ENCODE data around the gene FGF9.

Gene FGF9

DNA sequence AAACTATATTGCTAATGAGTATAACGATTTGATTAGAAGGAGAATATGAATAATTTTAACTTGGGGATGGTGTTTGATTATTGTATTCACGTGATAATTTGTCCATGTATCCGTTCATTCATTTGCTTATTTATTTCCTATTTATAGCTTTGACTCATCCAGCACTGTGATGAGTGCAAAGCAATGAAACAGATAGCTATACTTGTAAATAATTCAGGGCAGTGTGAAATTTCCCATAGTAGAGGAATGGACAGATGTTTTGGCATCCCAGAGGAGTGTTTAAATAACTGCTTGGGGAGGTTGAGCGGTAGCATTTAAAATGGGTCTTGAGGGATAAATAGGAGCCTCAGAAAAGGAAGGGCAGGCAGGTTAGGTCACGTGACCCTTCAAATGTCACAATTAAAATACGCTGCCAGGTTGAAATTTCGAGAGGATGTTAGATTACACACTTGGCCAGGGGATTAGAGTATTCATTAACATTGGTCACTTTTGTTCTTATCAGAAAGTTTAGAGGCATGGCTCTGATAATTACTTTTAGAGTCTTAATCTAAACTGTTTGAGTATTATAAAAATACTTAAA is 14.7 kb downstream of the FGF9 start:
- Mint-ChIP-seq H3K4me1 (ENCODE audit: low read depth) (peaks cover 20% of the 10 kb centered on the region), H3K4me3 (no peak overlapping the region)

DNA sequence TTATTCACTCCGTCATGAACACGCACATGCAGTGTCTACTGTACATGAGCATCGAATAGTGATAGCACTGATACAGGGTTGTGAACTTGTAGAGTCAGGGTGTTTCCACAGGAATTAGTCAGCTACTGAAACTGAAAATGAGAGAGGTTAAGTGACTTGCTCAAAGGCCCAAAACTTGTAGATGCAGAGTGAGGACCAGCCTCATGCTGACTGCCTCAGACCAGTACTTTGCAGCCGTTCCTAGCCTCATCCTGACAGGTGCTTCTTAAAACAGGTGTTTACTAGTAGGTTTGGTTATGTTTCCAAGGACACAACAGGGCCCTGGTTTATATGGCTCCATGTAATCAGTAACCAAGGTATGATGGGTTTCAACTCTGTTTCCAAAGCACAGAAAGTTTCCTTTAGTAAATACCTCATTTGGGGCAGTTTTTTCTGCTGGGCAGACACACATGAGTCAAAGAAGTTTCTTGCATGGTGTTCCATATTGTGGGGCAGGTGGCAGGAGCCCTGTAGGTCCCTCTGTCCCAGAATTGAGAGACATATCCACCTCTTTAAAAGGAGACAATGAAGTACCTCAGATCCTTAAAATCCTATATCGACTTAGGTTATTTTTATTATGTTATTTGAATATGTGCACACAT is 16.0 kb downstream of the FGF9 start:
- Mint-ChIP-seq H3K9me3 (no peaks in the 10 kb centered on the region), H3K4me3 (no peak overlapping the region), H3K4me1 (ENCODE audit: low read depth) (peaks cover 20% of the 10 kb centered on the region), H3K27me3 (no peaks in the 10 kb centered on the region), H3K27ac (peak overlapping the region; percentile 66), H3K36me3 (ENCODE audit: low read depth) (peaks cover 3% of the 10 kb centered on the region)
- DNase-seq: no peak

More for the DNA sequence above, 14.7 kb downstream of the FGF9 start:
- no peak for DNase-seq
- Mint-ChIP-seq H3K27me3 (no peaks in the 10 kb centered on the region), H3K36me3 (ENCODE audit: low read depth) (peaks cover 4% of the 10 kb centered on the region), H3K27ac (no peak overlapping the region), H3K9me3 (no peaks in the 10 kb centered on the region)

GRCh38 chr13:21688056-21688455 is 17.2 kb downstream of the FGF9 start:
- Mint-ChIP-seq H3K4me1 (ENCODE audit: low read depth) (peaks cover 18% of the 10 kb centered on the region), H3K4me3 (no peak overlapping the region), H3K36me3 (ENCODE audit: low read depth) (no peaks in the 10 kb centered on the region), H3K9me3 (no peaks in the 10 kb centered on the region), H3K27me3 (no peaks in the 10 kb centered on the region), H3K27ac (no peak overlapping the region)
- DNase-seq: no peak

DNA sequence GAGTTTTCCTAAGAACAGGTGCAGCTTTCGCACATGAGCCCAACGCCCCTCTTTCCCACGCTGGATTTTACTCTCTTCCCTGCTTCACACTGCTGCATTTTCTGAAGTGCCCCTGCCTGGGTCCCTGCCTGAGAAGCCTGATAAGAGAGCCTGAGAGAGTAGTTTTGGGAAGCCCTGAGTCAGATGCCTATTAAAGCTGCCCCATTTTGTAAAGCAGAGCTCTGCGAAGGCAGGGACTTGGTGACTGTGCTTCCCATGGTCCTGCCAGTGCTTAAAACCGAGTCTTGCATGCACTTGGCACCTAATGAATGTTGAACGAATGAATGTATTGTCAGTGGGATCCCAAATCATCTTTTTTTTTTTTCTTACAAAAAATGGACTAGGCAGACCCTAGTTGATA is 18.2 kb downstream of the FGF9 start:
- Mint-ChIP-seq H3K27ac (no peak overlapping the region), H3K4me1 (ENCODE audit: low read depth) (peaks cover 15% of the 10 kb centered on the region), H3K36me3 (ENCODE audit: low read depth) (no peaks in the 10 kb centered on the region), H3K9me3 (no peaks in the 10 kb centered on the region), H3K27me3 (no peaks in the 10 kb centered on the region), H3K4me3 (no peak overlapping the region)
- DNase-seq: no peak

GRCh38 chr13:21690955-21691354 is 20.1 kb downstream of the FGF9 start:
- no peaks in the 10 kb centered on the region for H3K27me3 Mint-ChIP-seq
- no peak for DNase-seq
- H3K4me1 Mint-ChIP-seq (ENCODE audit: low read depth): peaks cover 15% of the 10 kb centered on the region
- H3K36me3 Mint-ChIP-seq (ENCODE audit: low read depth): no peaks in the 10 kb centered on the region
- H3K27ac Mint-ChIP-seq: no peak overlapping the region
- H3K4me3 Mint-ChIP-seq: no peak overlapping the region
- no peaks in the 10 kb centered on the region for H3K9me3 Mint-ChIP-seq

GRCh38 chr13:21691500-21691899 is 20.6 kb downstream of the FGF9 start:
- H3K27ac Mint-ChIP-seq: no peak overlapping the region
- no peak overlapping the region for H3K4me3 Mint-ChIP-seq
- no peaks in the 10 kb centered on the region for H3K27me3 Mint-ChIP-seq
- no peaks in the 10 kb centered on the region for H3K9me3 Mint-ChIP-seq
- H3K4me1 Mint-ChIP-seq (ENCODE audit: low read depth): peaks cover 12% of the 10 kb centered on the region
- no peak for DNase-seq
- H3K36me3 Mint-ChIP-seq (ENCODE audit: low read depth): no peaks in the 10 kb centered on the region

DNA sequence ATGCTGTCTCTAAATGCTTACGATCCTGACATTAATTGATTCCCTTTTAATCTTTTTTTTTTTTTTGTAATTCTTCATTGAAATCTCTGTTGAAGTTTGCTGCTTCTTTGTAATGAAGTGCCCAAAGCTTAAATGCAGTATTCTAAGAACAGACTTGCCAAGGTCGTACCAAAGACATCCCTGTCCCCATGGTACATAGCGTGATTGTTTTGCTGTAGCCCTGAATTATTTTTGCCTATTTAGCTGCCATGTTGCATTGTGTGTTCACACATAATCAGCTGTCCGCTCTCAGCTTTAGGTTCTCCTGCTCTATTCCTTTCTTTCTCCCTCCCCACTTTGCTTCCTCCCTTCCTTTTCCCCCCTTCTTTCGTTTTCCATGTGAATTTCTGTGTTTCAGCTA is 21.1 kb downstream of the FGF9 start:
- Mint-ChIP-seq H3K27ac (no peak overlapping the region), H3K4me3 (no peak overlapping the region), H3K36me3 (ENCODE audit: low read depth) (no peaks in the 10 kb centered on the region), H3K27me3 (no peaks in the 10 kb centered on the region), H3K4me1 (ENCODE audit: low read depth) (peaks cover 8% of the 10 kb centered on the region), H3K9me3 (no peaks in the 10 kb centered on the region)
- DNase-seq: no peak

DNA sequence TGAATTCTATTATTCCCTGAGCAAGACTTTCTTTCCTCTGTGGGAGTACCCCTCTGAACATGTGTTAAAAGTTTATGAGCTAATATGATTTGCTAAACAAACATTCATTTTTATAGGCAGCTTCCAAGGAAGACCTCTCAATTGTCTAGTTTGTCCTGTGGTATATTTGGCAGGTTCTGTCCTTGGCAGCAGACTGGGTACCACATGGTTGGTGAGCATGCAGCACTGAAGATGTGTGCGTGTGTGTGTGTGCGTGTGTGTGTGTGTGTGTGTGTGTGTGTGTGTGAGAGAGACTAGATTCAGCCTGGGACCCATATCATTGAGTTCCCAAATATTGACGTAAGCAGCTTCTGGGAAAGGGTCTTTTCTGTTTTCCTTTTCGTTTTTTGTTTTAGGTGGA is 24.0 kb downstream of the FGF9 start:
- no peaks in the 10 kb centered on the region for H3K27me3 Mint-ChIP-seq
- no peak overlapping the region for H3K4me3 Mint-ChIP-seq
- H3K27ac Mint-ChIP-seq: no peak overlapping the region
- DNase-seq: no peak
- no peaks in the 10 kb centered on the region for H3K4me1 Mint-ChIP-seq (ENCODE audit: low read depth)
- no peaks in the 10 kb centered on the region for H3K36me3 Mint-ChIP-seq (ENCODE audit: low read depth)
- no peaks in the 10 kb centered on the region for H3K9me3 Mint-ChIP-seq

- Mint-ChIP-seq H3K36me3 (ENCODE audit: low read depth) (no peaks in the 10 kb centered on the region), H3K4me1 (ENCODE audit: low read depth) (no peaks in the 10 kb centered on the region), H3K27me3 (no peaks in the 10 kb centered on the region), H3K9me3 (no peaks in the 10 kb centered on the region), H3K4me3 (no peak overlapping the region), H3K27ac (no peak overlapping the region)
- DNase-seq: no peak
These were observed 24.7 kb downstream of the FGF9 start for GRCh38 chr13:21695546-21695945.

GRCh38 chr13:21696865-21697448 is 26.1 kb downstream of the FGF9 start:
- Mint-ChIP-seq H3K4me3 (no peak overlapping the region), H3K9me3 (no peaks in the 10 kb centered on the region), H3K27me3 (no peaks in the 10 kb centered on the region), H3K27ac (no peak overlapping the region), H3K4me1 (ENCODE audit: low read depth) (no peaks in the 10 kb centered on the region), H3K36me3 (ENCODE audit: low read depth) (peaks cover 6% of the 10 kb centered on the region)
- no peak for DNase-seq

DNA sequence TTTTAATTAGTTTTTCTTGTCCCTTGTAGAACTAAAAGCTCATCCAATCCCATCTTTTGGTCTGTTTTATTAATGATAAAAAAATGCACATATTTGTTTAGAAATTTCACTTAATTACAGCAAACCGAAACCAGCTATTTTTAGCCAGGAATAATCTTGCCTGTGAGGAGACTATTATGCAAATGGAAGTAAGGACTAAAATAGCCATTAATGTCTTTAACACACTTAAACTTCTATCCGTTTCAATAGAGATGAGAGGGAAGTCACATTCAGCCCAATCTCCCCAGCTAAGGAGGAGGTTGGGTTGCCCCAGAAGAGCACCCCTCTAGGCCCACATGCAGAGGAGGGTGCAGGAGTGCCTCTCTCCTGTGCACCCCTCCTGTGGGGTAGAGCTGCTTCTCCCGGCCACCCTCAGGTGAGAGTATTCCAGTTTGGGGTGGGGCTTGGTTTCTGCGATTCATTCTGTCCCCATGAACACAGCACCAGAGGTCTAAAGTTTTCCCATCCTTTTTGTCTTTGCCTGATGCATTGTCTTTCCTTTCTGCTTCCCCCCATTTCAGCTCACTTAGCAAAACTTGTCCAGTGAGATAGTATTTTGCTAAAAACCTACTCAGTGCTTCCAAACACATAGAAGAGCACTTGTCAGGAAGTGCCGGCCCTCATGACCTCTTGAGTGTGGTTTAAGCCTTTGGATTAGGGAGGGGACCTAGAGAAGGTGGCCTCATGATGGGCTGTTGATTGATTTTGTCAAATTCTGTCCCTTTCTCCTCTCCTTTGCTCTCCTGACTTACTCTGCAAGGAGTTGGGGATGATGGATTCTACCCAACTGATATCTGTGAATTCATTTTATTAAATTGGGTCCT is 28.2 kb downstream of the FGF9 start:
- H3K4me1 Mint-ChIP-seq (ENCODE audit: low read depth): no peaks in the 10 kb centered on the region
- no peak overlapping the region for H3K4me3 Mint-ChIP-seq
- H3K27me3 Mint-ChIP-seq: no peaks in the 10 kb centered on the region
- no peak for DNase-seq
- H3K27ac Mint-ChIP-seq: no peak overlapping the region
- peaks cover 6% of the 10 kb centered on the region for H3K36me3 Mint-ChIP-seq (ENCODE audit: low read depth)
- no peaks in the 10 kb centered on the region for H3K9me3 Mint-ChIP-seq

GRCh38 chr13:21701460-21701859 is 30.6 kb downstream of the FGF9 start:
- DNase-seq: no peak
- Mint-ChIP-seq H3K27ac (no peak overlapping the region), H3K4me3 (no peak overlapping the region), H3K4me1 (ENCODE audit: low read depth) (no peaks in the 10 kb centered on the region), H3K27me3 (peaks cover 3% of the 10 kb centered on the region), H3K36me3 (ENCODE audit: low read depth) (peaks cover 6% of the 10 kb centered on the region), H3K9me3 (no peaks in the 10 kb centered on the region)

- DNase-seq: no peak
- Mint-ChIP-seq H3K36me3 (ENCODE audit: low read depth) (peaks cover 6% of the 10 kb centered on the region), H3K4me1 (ENCODE audit: low read depth) (no peaks in the 10 kb centered on the region), H3K27me3 (peaks cover 15% of the 10 kb centered on the region), H3K9me3 (no peaks in the 10 kb centered on the region), H3K4me3 (no peak overlapping the region), H3K27ac (no peak overlapping the region)
These were observed 33.0 kb downstream of the FGF9 start for GRCh38 chr13:21703846-21704245.

DNA sequence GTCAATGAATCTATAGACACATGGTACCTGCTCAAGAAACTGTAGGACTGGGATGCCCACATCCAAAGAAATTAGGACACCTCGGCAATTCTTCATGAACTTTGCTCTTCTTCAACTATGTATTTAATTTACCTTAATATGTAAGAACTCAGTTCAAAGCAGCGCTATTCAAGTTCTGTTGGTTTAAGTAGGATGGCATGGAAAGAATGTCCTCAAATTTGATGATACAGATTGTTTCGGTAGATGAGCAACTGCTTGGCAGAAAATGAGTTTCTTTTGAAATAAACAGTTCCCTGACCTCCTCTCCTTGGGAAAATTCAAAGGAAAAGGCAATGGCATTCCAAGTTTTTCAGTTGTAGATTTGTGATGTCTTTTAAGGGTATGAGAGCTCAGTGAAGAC is 36.7 kb downstream of the FGF9 start:
- Mint-ChIP-seq H3K4me3 (no peak overlapping the region), H3K36me3 (ENCODE audit: low read depth) (no peaks in the 10 kb centered on the region), H3K4me1 (ENCODE audit: low read depth) (no peaks in the 10 kb centered on the region), H3K27me3 (peaks cover 35% of the 10 kb centered on the region), H3K9me3 (peaks cover 14% of the 10 kb centered on the region), H3K27ac (no peak overlapping the region)
- DNase-seq: no peak

GRCh38 chr13:21709697-21710096 is 38.8 kb downstream of the FGF9 start:
- H3K9me3 Mint-ChIP-seq: peaks cover 14% of the 10 kb centered on the region
- no peak for DNase-seq
- H3K36me3 Mint-ChIP-seq (ENCODE audit: low read depth): no peaks in the 10 kb centered on the region
- H3K27me3 Mint-ChIP-seq: peaks cover 41% of the 10 kb centered on the region
- H3K4me3 Mint-ChIP-seq: no peak overlapping the region
- no peak overlapping the region for H3K27ac Mint-ChIP-seq
- H3K4me1 Mint-ChIP-seq (ENCODE audit: low read depth): no peaks in the 10 kb centered on the region

Measured in activated T-cell treated with anti-CD3 and anti-CD28 coated beads, Interleukin-2, amount 50 U/mL, for 24 hours (primary cell).